ENCODE data around the gene TMEM50B.
A peak's percentile ranks its signal among the peaks of the same experiment; 100 is the strongest.

The TMEM50B gene

GRCh38 chr21:33493756-33494155 lies 14.0 kb upstream of the TMEM50B start:
- Histone ChIP-seq H3K9ac (ENCODE audit: low read length) (no peak overlapping the region), H3K36me3 (ENCODE audit: control insufficient read depth, low read depth, low read length) (no peaks in the 10 kb centered on the region), H3K9me3 (ENCODE audit: control insufficient read depth, low read depth, low read length) (no peaks in the 10 kb centered on the region), H3K27me3 (ENCODE audit: control insufficient read depth, insufficient read depth, low read length) (no peaks in the 10 kb centered on the region), H3K4me1 (ENCODE audit: control insufficient read depth, low read depth, low read length) (peaks cover 6% of the 10 kb centered on the region), H3K4me3 (ENCODE audit: low read length) (no peak overlapping the region), H3K27ac (ENCODE audit: low read length) (no peak overlapping the region)

- Histone ChIP-seq H3K4me1 (ENCODE audit: control insufficient read depth, low read depth, low read length) (peaks cover 6% of the 10 kb centered on the region), H3K9ac (ENCODE audit: low read length) (no peak overlapping the region), H3K9me3 (ENCODE audit: control insufficient read depth, low read depth, low read length) (no peaks in the 10 kb centered on the region), H3K27me3 (ENCODE audit: control insufficient read depth, insufficient read depth, low read length) (no peaks in the 10 kb centered on the region), H3K27ac (ENCODE audit: low read length) (no peak overlapping the region), H3K36me3 (ENCODE audit: control insufficient read depth, low read depth, low read length) (no peaks in the 10 kb centered on the region), H3K4me3 (ENCODE audit: low read length) (no peak overlapping the region)
Measured at GRCh38 chr21:33492571-33492970, 12.8 kb upstream of the TMEM50B start.

GRCh38 chr21:33491373-33492102 lies 11.8 kb upstream of the TMEM50B start, which contains the start of gene DNAJC28:
TSS of gene DNAJC28 (minus strand) at chr21:33491716. CDS start at chr21:33489393, 2,323 bp downstream.
- peak within 1 kb of the TSS; percentile 65 for H3K9ac ChIP-seq (ENCODE audit: low read length)
- H3K27me3 ChIP-seq (ENCODE audit: control insufficient read depth, insufficient read depth, low read length): no peaks in the 10 kb centered on the region
- no peaks in the 10 kb centered on the region for H3K36me3 ChIP-seq (ENCODE audit: control insufficient read depth, low read depth, low read length)
- H3K27ac ChIP-seq (ENCODE audit: low read length): no peak within 1 kb of the TSS
- H3K4me1 ChIP-seq (ENCODE audit: control insufficient read depth, low read depth, low read length): peaks cover 2% of the 10 kb centered on the region
- no peaks in the 10 kb centered on the region for H3K9me3 ChIP-seq (ENCODE audit: control insufficient read depth, low read depth, low read length)
- peak within 1 kb of the TSS; percentile 94 for H3K4me3 ChIP-seq (ENCODE audit: low read length)

- Histone ChIP-seq H3K9ac (ENCODE audit: low read length) (peak overlapping the region; percentile 65), H3K27ac (ENCODE audit: low read length) (no peak overlapping the region), H3K4me3 (ENCODE audit: low read length) (peak overlapping the region; percentile 94)
Measured at GRCh38 chr21:33490991-33491372, 11.2 kb upstream of the TMEM50B start.

GRCh38 chr21:33488936-33489335 lies 9.2 kb upstream of the TMEM50B start:
- Histone ChIP-seq H3K9ac (ENCODE audit: low read length) (no peak overlapping the region), H3K27ac (ENCODE audit: low read length) (no peak overlapping the region), H3K27me3 (ENCODE audit: control insufficient read depth, insufficient read depth, low read length) (no peaks in the 10 kb centered on the region), H3K4me1 (ENCODE audit: control insufficient read depth, low read depth, low read length) (no peaks in the 10 kb centered on the region), H3K4me3 (ENCODE audit: low read length) (no peak overlapping the region), H3K36me3 (ENCODE audit: control insufficient read depth, low read depth, low read length) (no peaks in the 10 kb centered on the region), H3K9me3 (ENCODE audit: control insufficient read depth, low read depth, low read length) (no peaks in the 10 kb centered on the region)

More at GRCh38 chr21:33490991-33491372, 11.2 kb upstream of the TMEM50B start:
- Histone ChIP-seq H3K36me3 (ENCODE audit: control insufficient read depth, low read depth, low read length) (no peaks in the 10 kb centered on the region), H3K4me1 (ENCODE audit: control insufficient read depth, low read depth, low read length) (no peaks in the 10 kb centered on the region), H3K27me3 (ENCODE audit: control insufficient read depth, insufficient read depth, low read length) (no peaks in the 10 kb centered on the region), H3K9me3 (ENCODE audit: control insufficient read depth, low read depth, low read length) (no peaks in the 10 kb centered on the region)

- H3K27ac ChIP-seq (ENCODE audit: low read length): no peak overlapping the region
- no peak overlapping the region for H3K4me3 ChIP-seq (ENCODE audit: low read length)
- H3K9ac ChIP-seq (ENCODE audit: low read length): no peak overlapping the region
- no peaks in the 10 kb centered on the region for H3K4me1 ChIP-seq (ENCODE audit: control insufficient read depth, low read depth, low read length)
- H3K27me3 ChIP-seq (ENCODE audit: control insufficient read depth, insufficient read depth, low read length): no peaks in the 10 kb centered on the region
- H3K36me3 ChIP-seq (ENCODE audit: control insufficient read depth, low read depth, low read length): no peaks in the 10 kb centered on the region
- H3K9me3 ChIP-seq (ENCODE audit: control insufficient read depth, low read depth, low read length): no peaks in the 10 kb centered on the region
Measured at GRCh38 chr21:33487996-33488395, 8.2 kb upstream of the TMEM50B start.

DNA sequence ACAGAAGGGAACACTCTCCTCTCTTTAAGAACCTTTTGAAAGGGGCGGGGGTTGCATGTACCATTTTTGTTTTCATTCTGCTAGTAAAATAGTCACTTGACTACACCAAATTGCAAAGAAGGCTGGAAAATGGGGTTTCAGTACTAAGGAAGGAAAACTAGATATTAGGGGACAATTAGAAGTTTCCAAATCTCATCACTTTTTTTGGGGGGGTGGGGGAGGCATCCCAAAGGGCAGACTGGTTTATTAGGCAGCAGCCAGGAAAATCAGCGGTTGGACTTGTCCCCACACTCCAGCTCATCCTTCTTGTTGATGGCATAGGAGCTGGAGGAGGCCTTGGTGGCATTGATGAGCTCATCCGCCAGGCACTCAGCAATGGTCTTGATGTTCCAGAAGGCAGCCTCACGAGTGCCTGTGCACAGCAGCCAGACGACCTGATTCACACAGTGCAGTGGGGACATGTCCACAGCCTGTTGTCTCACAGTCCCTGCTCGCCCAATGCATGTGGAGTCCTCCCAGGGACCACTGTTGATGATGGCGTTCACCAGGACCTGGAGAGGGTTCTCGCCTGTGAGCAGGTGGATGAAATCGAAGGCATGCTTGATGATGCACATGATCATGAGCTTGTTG lies 1.7 kb upstream of the TMEM50B start:
- Histone ChIP-seq H3K4me3 (ENCODE audit: low read length) (no peak overlapping the region), H3K27me3 (ENCODE audit: control insufficient read depth, insufficient read depth, low read length) (peaks cover 17% of the 10 kb centered on the region), H3K36me3 (ENCODE audit: control insufficient read depth, low read depth, low read length) (no peaks in the 10 kb centered on the region), H3K9me3 (ENCODE audit: control insufficient read depth, low read depth, low read length) (no peaks in the 10 kb centered on the region), H3K9ac (ENCODE audit: low read length) (no peak overlapping the region), H3K4me1 (ENCODE audit: control insufficient read depth, low read depth, low read length) (peaks cover 5% of the 10 kb centered on the region), H3K27ac (ENCODE audit: low read length) (no peak overlapping the region)

- Histone ChIP-seq H3K4me1 (ENCODE audit: control insufficient read depth, low read depth, low read length) (peaks cover 5% of the 10 kb centered on the region), H3K27ac (ENCODE audit: low read length) (no peak overlapping the region), H3K9me3 (ENCODE audit: control insufficient read depth, low read depth, low read length) (no peaks in the 10 kb centered on the region), H3K9ac (ENCODE audit: low read length) (peak overlapping the region; percentile 53), H3K36me3 (ENCODE audit: control insufficient read depth, low read depth, low read length) (no peaks in the 10 kb centered on the region), H3K27me3 (ENCODE audit: control insufficient read depth, insufficient read depth, low read length) (peaks cover 17% of the 10 kb centered on the region), H3K4me3 (ENCODE audit: low read length) (peak overlapping the region; percentile 74)
Measured at GRCh38 chr21:33480481-33481103, 818 bp upstream of the TMEM50B start.

DNA sequence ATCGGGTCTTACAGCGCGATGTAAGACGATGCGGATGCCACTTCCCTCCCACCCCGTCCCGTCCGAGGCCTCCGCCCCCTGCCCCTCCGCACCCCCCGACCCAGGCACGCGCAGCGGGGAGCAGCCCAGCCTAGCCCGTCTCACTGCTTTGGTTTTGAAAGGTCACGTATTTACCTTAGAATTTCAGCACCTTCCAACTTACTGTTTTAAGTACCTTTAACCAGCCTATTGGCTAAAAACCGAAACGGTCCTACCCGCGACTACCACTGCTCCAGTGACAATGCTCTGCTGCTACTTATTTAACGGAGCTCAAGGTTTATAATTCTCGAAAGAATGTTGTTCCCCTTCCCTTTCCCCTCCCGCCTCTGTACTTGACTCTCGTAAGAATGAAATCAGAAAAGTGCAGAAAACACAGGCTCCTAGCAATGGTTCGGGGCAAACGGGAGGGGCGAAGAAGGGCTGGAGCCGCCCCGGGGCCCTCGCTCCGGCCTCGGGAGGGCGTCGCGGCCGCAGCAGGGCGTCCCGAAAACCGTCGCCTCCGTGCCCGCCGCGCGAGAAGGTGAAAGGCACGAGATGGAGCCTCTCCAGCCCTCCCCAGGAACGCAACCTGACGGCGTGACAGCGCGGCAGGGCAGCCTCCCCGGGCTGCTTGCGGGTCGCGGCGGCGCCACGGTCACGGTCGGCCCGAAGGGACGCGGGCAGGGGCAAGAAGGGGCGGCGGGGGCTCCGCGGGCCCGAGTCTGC lies 667 bp downstream of the TMEM50B start:
- H3K9ac ChIP-seq (ENCODE audit: low read length): peak overlapping the region; percentile 26
- H3K27ac ChIP-seq (ENCODE audit: low read length): no peak overlapping the region
- H3K9me3 ChIP-seq (ENCODE audit: control insufficient read depth, low read depth, low read length): no peaks in the 10 kb centered on the region
- H3K4me3 ChIP-seq (ENCODE audit: low read length): peak overlapping the region; percentile 91
- no peaks in the 10 kb centered on the region for H3K36me3 ChIP-seq (ENCODE audit: control insufficient read depth, low read depth, low read length)
- peaks cover 17% of the 10 kb centered on the region for H3K27me3 ChIP-seq (ENCODE audit: control insufficient read depth, insufficient read depth, low read length)
- H3K4me1 ChIP-seq (ENCODE audit: control insufficient read depth, low read depth, low read length): peaks cover 5% of the 10 kb centered on the region

- H3K4me3 ChIP-seq (ENCODE audit: low read length): peak overlapping the region; percentile 91
- H3K9me3 ChIP-seq (ENCODE audit: control insufficient read depth, low read depth, low read length): no peaks in the 10 kb centered on the region
- H3K27ac ChIP-seq (ENCODE audit: low read length): no peak overlapping the region
- peaks cover 5% of the 10 kb centered on the region for H3K4me1 ChIP-seq (ENCODE audit: control insufficient read depth, low read depth, low read length)
- no peaks in the 10 kb centered on the region for H3K36me3 ChIP-seq (ENCODE audit: control insufficient read depth, low read depth, low read length)
- H3K27me3 ChIP-seq (ENCODE audit: control insufficient read depth, insufficient read depth, low read length): peaks cover 17% of the 10 kb centered on the region
- no peak overlapping the region for H3K9ac ChIP-seq (ENCODE audit: low read length)
Measured at GRCh38 chr21:33478182-33478581, 1.6 kb downstream of the TMEM50B start.

GRCh38 chr21:33477066-33477465 lies 2.7 kb downstream of the TMEM50B start:
- Histone ChIP-seq H3K4me1 (ENCODE audit: control insufficient read depth, low read depth, low read length) (peaks cover 5% of the 10 kb centered on the region), H3K9ac (ENCODE audit: low read length) (no peak overlapping the region), H3K27ac (ENCODE audit: low read length) (no peak overlapping the region), H3K9me3 (ENCODE audit: control insufficient read depth, low read depth, low read length) (no peaks in the 10 kb centered on the region), H3K4me3 (ENCODE audit: low read length) (no peak overlapping the region), H3K27me3 (ENCODE audit: control insufficient read depth, insufficient read depth, low read length) (peaks cover 17% of the 10 kb centered on the region), H3K36me3 (ENCODE audit: control insufficient read depth, low read depth, low read length) (no peaks in the 10 kb centered on the region)
